ENCODE data around the gene RNF31.
A peak's percentile ranks its signal among the peaks of the same experiment; 100 is the strongest.
"Not testable (repeated sequence)": the region's sequence is repeated elsewhere in the genome, so short reads cannot be mapped to it uniquely, and the experiment has no call there.

RNF31 gene

GRCh38 chr14:24146978-24147760, at the start of gene RNF31:
Gene RNF31, plus strand, starts transcription at chr14:24147498. Its CDS starts 201 bp downstream, at chr14:24147699.
- peak; percentile 94 for DNase-seq

GRCh38 chr14:24098229-24098926, 48.9 kb upstream of the RNF31 start:
- DNase-seq: no peak

- DNase-seq: no peak
Measured at GRCh38 chr14:24098927-24099813, 48.1 kb upstream of the RNF31 start.

GRCh38 chr14:24100197-24100981, 46.9 kb upstream of the RNF31 start:
- no peak for DNase-seq

GRCh38 chr14:24100982-24101494, 46.3 kb upstream of the RNF31 start:
- DNase-seq: no peak

- no peak for DNase-seq
Measured at GRCh38 chr14:24102357-24103048, 44.8 kb upstream of the RNF31 start.

GRCh38 chr14:24103451-24103850, 43.8 kb upstream of the RNF31 start:
- no peak for DNase-seq

GRCh38 chr14:24105609-24106239, 41.6 kb upstream of the RNF31 start:
- DNase-seq: not testable (repeated sequence)

GRCh38 chr14:24106672-24107271, 40.5 kb upstream of the RNF31 start:
- no peak for DNase-seq

GRCh38 chr14:24108336-24108874, 38.9 kb upstream of the RNF31 start:
- DNase-seq: no peak

GRCh38 chr14:24110060-24110459, 37.2 kb upstream of the RNF31 start:
- no peak for DNase-seq

- no peak for DNase-seq
Measured at GRCh38 chr14:24110523-24110922, 36.8 kb upstream of the RNF31 start.

GRCh38 chr14:24113379-24113800, 33.9 kb upstream of the RNF31 start:
- no peak for DNase-seq

- DNase-seq: peak; percentile 89
Measured at GRCh38 chr14:24113801-24114531, 33.3 kb upstream of the RNF31 start.

GRCh38 chr14:24114532-24115421, 32.5 kb upstream of the RNF31 start, which contains the start of the genes DCAF11 and NRL:
Gene DCAF11, plus strand, starts transcription at chr14:24114777. Its CDS starts 818 bp downstream, at chr14:24115595.
Gene NRL, minus strand, starts transcription at chr14:24114949. Its CDS starts 32,101 bp downstream, at chr14:24082848.
- DNase-seq: peak; percentile 99

- DNase-seq: no peak
Measured at GRCh38 chr14:24115422-24116127, 31.7 kb upstream of the RNF31 start.

GRCh38 chr14:24116128-24116814, 31.0 kb upstream of the RNF31 start:
- no peak for DNase-seq
